GM12878 (cell line): ENCODE results near the gene ST8SIA3. TPM values are rescaled to one million over a fixed set of nuclear protein-coding genes. Genes with fewer than 3 reads are reported as not detected.

Experiments used
- ATAC-seq: fragments of 200-7000 bp; cut with Tn5 transposase; 3 replicates; pipeline ENCODE4 v1.9.1; 2020; ENCODE audit warnings: mild to moderate bottlenecking, moderate library complexity
- BruUV-seq: library from RNA; stranded (reverse); fragments of 400-500 nt; replicated peaks from 2 replicates; lab custom pipeline; 2021; lab: Mats Ljungman, UMichigan
- CTCF ChIA-PET: fragments of 300-600 bp; sonication (Branson Sonifier 250); formaldehyde crosslinking; extraction: SDS; loops from one replicate; lab custom pipeline; 2021; ENCODE audit warnings: inconsistent platforms; lab: Yijun Ruan, JAX
- POLR2A ChIA-PET: fragments of 350-600 bp; formaldehyde crosslinking; extraction: SDS; loops from one replicate; lab custom pipeline; 2021; ENCODE audit warnings: inconsistent platforms; lab: Charles Lee
- RAD21 ChIA-PET: fragments of 300-600 bp; sonication (Branson Sonifier 250); formaldehyde crosslinking; loops from one replicate; lab custom pipeline; 2023; ENCODE audit warnings: antibody characterized with exemption; ENCODE audit not compliant: unreplicated experiment; lab: Charles Lee
- SMC1A ChIA-PET: fragments of 300-600 bp; sonication (Branson Sonifier 250); formaldehyde crosslinking; loops from one replicate; lab custom pipeline; 2023; ENCODE audit not compliant: unreplicated experiment, uncharacterized antibody; lab: Charles Lee
- DNase-seq: peaks from one replicate; pipeline ENCODE4 v3.0.0-alpha.2; 2011; ENCODE audit warnings: low read depth, low spot score
- FAIRE-seq: peaks from 3 replicates; lab custom pipeline; 2011; peaks lifted over from hg19 to GRCh38; lab: Jason Lieb, UNC
- H2AFZ ChIP-seq: 2 replicates; pipeline ENCODE4 v1.6.0; 2011; ENCODE audit warnings: low read depth, low read length, control low read depth; ENCODE audit not compliant: control insufficient read depth
- H3K27ac ChIP-seq: 2 replicates; pipeline ENCODE4 v1.5.1; 2011; ENCODE audit warnings: control low read depth; ENCODE audit not compliant: control insufficient read depth, insufficient read depth
- H3K27me3 ChIP-seq, 2 experiments: replicated peaks in 1 of 2; 2 replicates each; pipeline versions ENCODE4 v1.6.0 to v1.6.1; 2011; ENCODE audit warnings: low read length in 1 of 2; ENCODE audit not compliant: control insufficient read depth in 2 of 2, insufficient read depth in 2 of 2
- H3K36me3 ChIP-seq, 2 experiments: 2 replicates each; pipeline ENCODE4 v1.5.1; 2011; ENCODE audit warnings: low read length in 1 of 2; ENCODE audit not compliant: control insufficient read depth in 2 of 2, insufficient read depth in 2 of 2
- H3K4me1 ChIP-seq: 2 replicates; pipeline ENCODE4 v1.6.1; 2011; ENCODE audit warnings: mild to moderate bottlenecking, low read length, moderate library complexity, mixed read lengths; ENCODE audit not compliant: control insufficient read depth, insufficient read depth
- H3K4me2 ChIP-seq: 2 replicates; pipeline ENCODE4 v1.6.0; 2011; ENCODE audit warnings: control low read depth; ENCODE audit not compliant: control insufficient read depth, insufficient read depth
- H3K4me3 ChIP-seq: fragments of 200-600 bp; sonication (generic); 2 replicates; pipeline ENCODE4 v1.5.1; 2016
- H3K79me2 ChIP-seq: 2 replicates; pipeline ENCODE4 v1.6.0; 2011; ENCODE audit warnings: low read length; ENCODE audit not compliant: control insufficient read depth, insufficient read depth
- H3K9ac ChIP-seq: 2 replicates; pipeline ENCODE4 v1.8.0; 2011; ENCODE audit warnings: low read length, control low read depth, mixed read lengths; ENCODE audit not compliant: control insufficient read depth, insufficient read depth
- H3K9me3 ChIP-seq: replicated peaks from 3 replicates; pipeline ENCODE4 v1.5.1; 2011; ENCODE audit warnings: mild to moderate bottlenecking, low read length; ENCODE audit not compliant: control insufficient read depth, insufficient read depth
- H4K20me1 ChIP-seq: 2 replicates; pipeline ENCODE4 v1.6.0; 2011; ENCODE audit not compliant: control insufficient read depth, insufficient read depth
- JUND ChIP-seq: IDR thresholded peaks from 2 replicates; pipeline ENCODE4 v1.6.1; 2012; ENCODE audit warnings: low read depth, mild to moderate bottlenecking, low read length, improper control_type of control experiment, moderate library complexity
- SMAD1 ChIP-seq: fragments of 450-650 bp; IDR thresholded peaks from 2 replicates; pipeline ENCODE4 v1.6.1; 2018; ENCODE audit warnings: mild to moderate bottlenecking, low read depth; ENCODE audit not compliant: partially characterized antibody
- WGBS: methylation state at CpG from one replicate; pipeline ENCODE4 v1.1.6; 2016; ENCODE audit warnings: low lambda C conversion rate; ENCODE audit not compliant: insufficient replicate concordance, insufficient coverage; ENCODE audit errors: missing lambda C conversion rate; 5-methylcytosine and 5-hydroxymethylcytosine counted together
- in situ Hi-C: fragments of 300-500 bp; cut with MboI; formaldehyde crosslinking; loops from 9 replicates; pipeline ENCODE4 v1.14.3; 2018; ENCODE audit warnings: mixed read lengths
- intact Hi-C: fragments of 100-400 bp; cut with micrococcal nuclease; formaldehyde crosslinking; loops from one replicate; pipeline ENCODE4 v1.14.2; 2022; ENCODE audit not compliant: unreplicated experiment
- polyA plus RNA-seq, 11 experiments: library from polyadenylated mRNA; depleted of rRNA in 4 of 11; unstranded in 6 of 11; stranded (reverse) in 5 of 11; fragments of >200 nt; fragmentation: Nextera tagmentation in 4 of 11; fragmentation: Illumina TruSeq in 1 of 11; extraction: Ambion mirVana in 4 of 11; extraction: Trizol in 1 of 11; gene quantifications; 1 replicate in 1 of 11; 2 replicates in 10 of 11; pipeline versions ENCODE4 v1.2.1 to v1.2.3, GENCODE V29; 2011 to 2016; ENCODE audit warnings: inconsistent platforms in 2 of 11, missing spikeins in 2 of 11, low read depth in 1 of 11
- total RNA-seq, 4 experiments: library from RNA; depleted of rRNA in 3 of 4; stranded (reverse); fragments of >200 nt in 3 of 4; fragmentation: Illumina TruSeq in 1 of 4; extraction: Trizol in 1 of 4; gene quantifications; 2 replicates each; pipeline versions ENCODE4 v1.2.1 to v1.2.3, GENCODE V29; 2013 to 2021
- TF ChIP-seq, protein P1 (sequence below): IDR thresholded peaks from 2 replicates; pipeline ENCODE4 v1.6.1; 2012; ENCODE audit warnings: mild to moderate bottlenecking, low read depth, low read length

ST8SIA3 gene
- total and polyA plus RNA-seq, 10 of the 15 experiments (the other 5 are each of a cell fraction or from before 2014, with no cell fraction given) = under 0.01 TPM; not detected in 9

DNA sequence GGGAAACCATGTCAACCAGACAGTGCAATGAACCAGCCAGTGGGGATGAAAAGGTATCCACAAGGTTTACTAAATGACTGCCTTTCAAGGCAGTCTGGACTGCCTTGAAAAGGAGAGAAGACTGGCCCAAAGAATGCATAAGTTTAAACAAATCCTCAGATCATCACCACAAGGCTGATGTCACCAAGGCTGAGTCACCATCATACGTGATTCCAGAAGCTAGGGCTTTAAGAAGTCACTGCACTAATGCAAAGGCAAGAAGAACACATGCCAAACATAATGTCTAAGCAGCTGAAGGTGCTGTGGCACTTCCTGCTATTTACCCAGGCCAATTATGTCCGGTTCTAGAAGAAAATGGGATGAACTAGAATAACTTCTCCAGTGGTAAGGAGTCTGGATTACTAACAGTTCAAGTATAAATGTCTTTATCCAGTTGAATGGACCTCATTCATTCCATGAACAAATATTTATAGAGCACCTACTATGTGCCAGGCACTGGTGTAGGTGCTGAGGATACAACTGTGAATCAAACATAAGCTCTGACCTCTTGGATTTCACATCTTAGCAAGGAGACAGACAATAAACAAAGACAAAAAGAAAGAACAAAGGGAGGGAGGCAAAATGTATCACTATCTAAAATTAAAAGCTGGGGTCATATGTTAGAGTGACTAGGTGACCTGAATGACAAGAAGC lies 45.2 kb downstream of the ST8SIA3 start:
- ChIA-PET CTCF (no interaction called here), SMC1A (interaction anchor here (0.6 kb wide), 2 partner anchors 767 to 1401 kb away, joined by 3 read pairs; no protein-coding TSS in a partner anchor), RAD21 (no interaction called here), POLR2A (no interaction called here)
- 0% methylated on average over 2 of the region's 2 CpGs for WGBS
- BruUV-seq = no TSS peak
- no peaks in the 10 kb centered on the region for H3K36me3 ChIP-seq
- no peak overlapping the region for H3K9ac ChIP-seq
- H3K79me2 ChIP-seq = no peaks in the 10 kb centered on the region
- intact Hi-C loops = no loop called here
- H3K4me2 ChIP-seq = no peak overlapping the region
- no peak overlapping the region for H2AFZ ChIP-seq
- no peak for ATAC-seq
- H4K20me1 ChIP-seq = no peaks in the 10 kb centered on the region
- TF ChIP-seq JUND = no peak
- in situ Hi-C loops = no loop called here
- H3K4me3 ChIP-seq = no peak overlapping the region
- FAIRE-seq = no peak
- no peak overlapping the region for H3K27ac ChIP-seq
- DNase-seq = no peak
- no peaks in the 10 kb centered on the region for H3K4me1 ChIP-seq
- no peaks in the 10 kb centered on the region for H3K9me3 ChIP-seq
- no peaks in the 10 kb centered on the region for H3K27me3 ChIP-seq

DNA sequence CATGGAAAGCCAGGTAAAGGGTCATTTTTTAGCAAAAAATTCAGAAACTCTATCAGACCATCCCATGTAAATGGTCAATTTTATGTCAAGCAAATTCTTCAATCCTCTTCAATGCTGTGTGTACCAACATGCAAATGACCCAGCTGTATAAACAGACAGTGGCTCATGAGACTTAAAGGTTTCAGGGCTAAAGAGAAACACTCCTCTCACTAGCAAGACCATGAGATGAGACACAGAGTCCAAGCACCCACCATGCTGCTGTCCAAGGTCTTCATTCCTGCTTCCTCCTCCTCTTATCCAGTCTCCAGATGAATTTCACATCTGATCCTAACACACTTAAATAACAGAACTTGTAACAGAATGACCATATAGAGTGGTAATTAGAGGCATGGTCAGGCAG lies 52.0 kb downstream of the ST8SIA3 start:
- RAD21 ChIA-PET = no interaction called here
- no peak overlapping the region for H3K27ac ChIP-seq
- ATAC-seq = no peak
- H3K4me3 ChIP-seq = no peak overlapping the region
- no peak overlapping the region for H2AFZ ChIP-seq
- TF ChIP-seq SMAD1 = no peak
- TF ChIP-seq, protein P1, sequence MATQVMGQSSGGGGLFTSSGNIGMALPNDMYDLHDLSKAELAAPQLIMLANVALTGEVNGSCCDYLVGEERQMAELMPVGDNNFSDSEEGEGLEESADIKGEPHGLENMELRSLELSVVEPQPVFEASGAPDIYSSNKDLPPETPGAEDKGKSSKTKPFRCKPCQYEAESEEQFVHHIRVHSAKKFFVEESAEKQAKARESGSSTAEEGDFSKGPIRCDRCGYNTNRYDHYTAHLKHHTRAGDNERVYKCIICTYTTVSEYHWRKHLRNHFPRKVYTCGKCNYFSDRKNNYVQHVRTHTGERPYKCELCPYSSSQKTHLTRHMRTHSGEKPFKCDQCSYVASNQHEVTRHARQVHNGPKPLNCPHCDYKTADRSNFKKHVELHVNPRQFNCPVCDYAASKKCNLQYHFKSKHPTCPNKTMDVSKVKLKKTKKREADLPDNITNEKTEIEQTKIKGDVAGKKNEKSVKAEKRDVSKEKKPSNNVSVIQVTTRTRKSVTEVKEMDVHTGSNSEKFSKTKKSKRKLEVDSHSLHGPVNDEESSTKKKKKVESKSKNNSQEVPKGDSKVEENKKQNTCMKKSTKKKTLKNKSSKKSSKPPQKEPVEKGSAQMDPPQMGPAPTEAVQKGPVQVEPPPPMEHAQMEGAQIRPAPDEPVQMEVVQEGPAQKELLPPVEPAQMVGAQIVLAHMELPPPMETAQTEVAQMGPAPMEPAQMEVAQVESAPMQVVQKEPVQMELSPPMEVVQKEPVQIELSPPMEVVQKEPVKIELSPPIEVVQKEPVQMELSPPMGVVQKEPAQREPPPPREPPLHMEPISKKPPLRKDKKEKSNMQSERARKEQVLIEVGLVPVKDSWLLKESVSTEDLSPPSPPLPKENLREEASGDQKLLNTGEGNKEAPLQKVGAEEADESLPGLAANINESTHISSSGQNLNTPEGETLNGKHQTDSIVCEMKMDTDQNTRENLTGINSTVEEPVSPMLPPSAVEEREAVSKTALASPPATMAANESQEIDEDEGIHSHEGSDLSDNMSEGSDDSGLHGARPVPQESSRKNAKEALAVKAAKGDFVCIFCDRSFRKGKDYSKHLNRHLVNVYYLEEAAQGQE = peak; percentile 35; the same call in 1 of the 2 replicates
- TF ChIP-seq, all 136 proteins: peak for 1
- intact Hi-C loops (no loop called here), in situ Hi-C loops (no loop called here)
- Histone ChIP-seq H3K27me3 (no peaks in the 10 kb centered on the region), H3K36me3 (no peaks in the 10 kb centered on the region), H3K9me3 (no peaks in the 10 kb centered on the region), H3K79me2 (no peaks in the 10 kb centered on the region), H3K9ac (no peak overlapping the region), H3K4me1 (no peaks in the 10 kb centered on the region), H3K4me2 (no peak overlapping the region), H4K20me1 (no peaks in the 10 kb centered on the region)
- BruUV-seq = no TSS peak
- ChIA-PET SMC1A (no interaction called here), CTCF (no interaction called here), POLR2A (no interaction called here)
- DNase-seq = no peak
- no peak for FAIRE-seq
